ENCODE results near the gene ICOSLG.

GRCh38 chr21:44288251-44289110, 47.7 kb upstream of the ICOSLG start:
- TF ChIP-seq CTCF (IDR thresholded peaks at IDR 0.05; ENCODE audit: low read depth, low read length) (no peak), MAX (IDR thresholded peaks at IDR 0.05; ENCODE audit: low read depth, low read length) (no peak)
